ENCODE data around the gene RBPMS2. TPM values are rescaled to one million over a fixed set of nuclear protein-coding genes. Genes with fewer than 3 reads are reported as not detected.

RBPMS2 gene
- total RNA-seq, 1 experiment from 2014 or later = not detected

- Histone ChIP-seq H3K27me3 (ENCODE audit: low read length) (no peaks in the 10 kb centered on the region), H2AFZ (ENCODE audit: low read length) (no peak overlapping the region), H3K9me2 (replicated peaks; ENCODE audit: insufficient read depth, low read length) (no peaks in the 10 kb centered on the region), H3K9ac (ENCODE audit: low read length) (no peak overlapping the region), H3K9me3 (ENCODE audit: low read length) (no peaks in the 10 kb centered on the region), H4K20me1 (ENCODE audit: insufficient read depth, low read depth, low read length) (no peaks in the 10 kb centered on the region), H3K27ac (ENCODE audit: low read length) (no peak overlapping the region), H3K79me2 (ENCODE audit: low read length) (no peaks in the 10 kb centered on the region), H3K36me3 (ENCODE audit: insufficient read depth, low read length) (no peaks in the 10 kb centered on the region), H3K4me2 (ENCODE audit: low read depth, low read length, poor library complexity, severe bottlenecking) (no peak overlapping the region), H3K4me1 (ENCODE audit: low read length) (no peaks in the 10 kb centered on the region), H3K4me3 (ENCODE audit: low read length) (no peak overlapping the region)
- no peak for DNase-seq
Observed at GRCh38 chr15:64779630-64780029, 4.2 kb upstream of the RBPMS2 start.

GRCh38 chr15:64779024-64779423, 3.6 kb upstream of the RBPMS2 start:
- H3K9ac ChIP-seq (ENCODE audit: low read length) = no peak overlapping the region
- no peak overlapping the region for H3K4me2 ChIP-seq (ENCODE audit: low read depth, low read length, poor library complexity, severe bottlenecking)
- no peaks in the 10 kb centered on the region for H3K27me3 ChIP-seq (ENCODE audit: low read length)
- H3K4me3 ChIP-seq (ENCODE audit: low read length) = no peak overlapping the region
- no peak overlapping the region for H2AFZ ChIP-seq (ENCODE audit: low read length)
- H3K36me3 ChIP-seq (ENCODE audit: insufficient read depth, low read length) = no peaks in the 10 kb centered on the region
- no peaks in the 10 kb centered on the region for H3K79me2 ChIP-seq (ENCODE audit: low read length)
- H3K9me3 ChIP-seq (ENCODE audit: low read length) = no peaks in the 10 kb centered on the region
- no peaks in the 10 kb centered on the region for H3K9me2 ChIP-seq (replicated peaks; ENCODE audit: insufficient read depth, low read length)
- no peaks in the 10 kb centered on the region for H4K20me1 ChIP-seq (ENCODE audit: insufficient read depth, low read depth, low read length)
- H3K4me1 ChIP-seq (ENCODE audit: low read length) = no peaks in the 10 kb centered on the region
- DNase-seq = no peak
- no peak overlapping the region for H3K27ac ChIP-seq (ENCODE audit: low read length)

GRCh38 chr15:64776402-64776786, 1.0 kb upstream of the RBPMS2 start:
- Histone ChIP-seq H3K27ac (ENCODE audit: low read length) (no peak overlapping the region), H3K27me3 (ENCODE audit: low read length) (no peaks in the 10 kb centered on the region), H3K9ac (ENCODE audit: low read length) (no peak overlapping the region), H3K9me2 (replicated peaks; ENCODE audit: insufficient read depth, low read length) (no peaks in the 10 kb centered on the region), H2AFZ (ENCODE audit: low read length) (no peak overlapping the region), H3K4me1 (ENCODE audit: low read length) (no peaks in the 10 kb centered on the region), H3K4me3 (ENCODE audit: low read length) (no peak overlapping the region), H3K79me2 (ENCODE audit: low read length) (no peaks in the 10 kb centered on the region), H4K20me1 (ENCODE audit: insufficient read depth, low read depth, low read length) (no peaks in the 10 kb centered on the region), H3K4me2 (ENCODE audit: low read depth, low read length, poor library complexity, severe bottlenecking) (no peak overlapping the region), H3K36me3 (ENCODE audit: insufficient read depth, low read length) (no peaks in the 10 kb centered on the region), H3K9me3 (ENCODE audit: low read length) (no peaks in the 10 kb centered on the region)
- DNase-seq = no peak

GRCh38 chr15:64774629-64775493, 528 bp downstream of the RBPMS2 start:
- Histone ChIP-seq H4K20me1 (ENCODE audit: insufficient read depth, low read depth, low read length) (no peaks in the 10 kb centered on the region), H2AFZ (ENCODE audit: low read length) (no peak overlapping the region), H3K79me2 (ENCODE audit: low read length) (no peaks in the 10 kb centered on the region), H3K36me3 (ENCODE audit: insufficient read depth, low read length) (no peaks in the 10 kb centered on the region), H3K9me2 (replicated peaks; ENCODE audit: insufficient read depth, low read length) (no peaks in the 10 kb centered on the region), H3K27ac (ENCODE audit: low read length) (no peak overlapping the region), H3K27me3 (ENCODE audit: low read length) (no peaks in the 10 kb centered on the region), H3K9ac (ENCODE audit: low read length) (no peak overlapping the region), H3K4me1 (ENCODE audit: low read length) (no peaks in the 10 kb centered on the region), H3K4me3 (ENCODE audit: low read length) (no peak overlapping the region), H3K4me2 (ENCODE audit: low read depth, low read length, poor library complexity, severe bottlenecking) (no peak overlapping the region), H3K9me3 (ENCODE audit: low read length) (no peaks in the 10 kb centered on the region)
- no peak for DNase-seq

GRCh38 chr15:64774037-64774628, 1.3 kb downstream of the RBPMS2 start:
- no peak for DNase-seq
- Histone ChIP-seq H3K79me2 (ENCODE audit: low read length) (no peaks in the 10 kb centered on the region), H3K27me3 (ENCODE audit: low read length) (no peaks in the 10 kb centered on the region), H3K4me3 (ENCODE audit: low read length) (no peak overlapping the region), H3K27ac (ENCODE audit: low read length) (no peak overlapping the region), H3K4me1 (ENCODE audit: low read length) (no peaks in the 10 kb centered on the region), H3K9ac (ENCODE audit: low read length) (no peak overlapping the region), H3K4me2 (ENCODE audit: low read depth, low read length, poor library complexity, severe bottlenecking) (no peak overlapping the region), H4K20me1 (ENCODE audit: insufficient read depth, low read depth, low read length) (no peaks in the 10 kb centered on the region), H2AFZ (ENCODE audit: low read length) (no peak overlapping the region), H3K9me2 (replicated peaks; ENCODE audit: insufficient read depth, low read length) (no peaks in the 10 kb centered on the region), H3K9me3 (ENCODE audit: low read length) (no peaks in the 10 kb centered on the region), H3K36me3 (ENCODE audit: insufficient read depth, low read length) (no peaks in the 10 kb centered on the region)

GRCh38 chr15:64773606-64774005, 1.8 kb downstream of the RBPMS2 start:
- no peaks in the 10 kb centered on the region for H3K79me2 ChIP-seq (ENCODE audit: low read length)

GRCh38 chr15:64772964-64773363, 2.4 kb downstream of the RBPMS2 start:
- Histone ChIP-seq H3K27ac (ENCODE audit: low read length) (no peak overlapping the region), H2AFZ (ENCODE audit: low read length) (no peak overlapping the region), H3K4me3 (ENCODE audit: low read length) (no peak overlapping the region), H3K36me3 (ENCODE audit: insufficient read depth, low read length) (no peaks in the 10 kb centered on the region), H3K9ac (ENCODE audit: low read length) (no peak overlapping the region), H3K9me2 (replicated peaks; ENCODE audit: insufficient read depth, low read length) (no peaks in the 10 kb centered on the region), H3K9me3 (ENCODE audit: low read length) (no peaks in the 10 kb centered on the region), H4K20me1 (ENCODE audit: insufficient read depth, low read depth, low read length) (no peaks in the 10 kb centered on the region), H3K79me2 (ENCODE audit: low read length) (no peaks in the 10 kb centered on the region), H3K27me3 (ENCODE audit: low read length) (no peaks in the 10 kb centered on the region), H3K4me2 (ENCODE audit: low read depth, low read length, poor library complexity, severe bottlenecking) (no peak overlapping the region), H3K4me1 (ENCODE audit: low read length) (no peaks in the 10 kb centered on the region)
- DNase-seq = no peak

More at GRCh38 chr15:64773606-64774005, 1.8 kb downstream of the RBPMS2 start:
- no peaks in the 10 kb centered on the region for H3K27me3 ChIP-seq (ENCODE audit: low read length)
- no peak overlapping the region for H2AFZ ChIP-seq (ENCODE audit: low read length)
- no peaks in the 10 kb centered on the region for H3K9me3 ChIP-seq (ENCODE audit: low read length)
- no peaks in the 10 kb centered on the region for H3K9me2 ChIP-seq (replicated peaks; ENCODE audit: insufficient read depth, low read length)
- no peak for DNase-seq
- no peaks in the 10 kb centered on the region for H4K20me1 ChIP-seq (ENCODE audit: insufficient read depth, low read depth, low read length)
- no peak overlapping the region for H3K9ac ChIP-seq (ENCODE audit: low read length)
- H3K36me3 ChIP-seq (ENCODE audit: insufficient read depth, low read length) = no peaks in the 10 kb centered on the region
- H3K4me1 ChIP-seq (ENCODE audit: low read length) = no peaks in the 10 kb centered on the region
- no peak overlapping the region for H3K4me3 ChIP-seq (ENCODE audit: low read length)
- no peak overlapping the region for H3K27ac ChIP-seq (ENCODE audit: low read length)
- no peak overlapping the region for H3K4me2 ChIP-seq (ENCODE audit: low read depth, low read length, poor library complexity, severe bottlenecking)

GRCh38 chr15:64772488-64772887, 2.9 kb downstream of the RBPMS2 start:
- DNase-seq = no peak
- no peak overlapping the region for H3K4me3 ChIP-seq (ENCODE audit: low read length)
- no peaks in the 10 kb centered on the region for H3K36me3 ChIP-seq (ENCODE audit: insufficient read depth, low read length)
- no peak overlapping the region for H3K27ac ChIP-seq (ENCODE audit: low read length)
- H3K4me1 ChIP-seq (ENCODE audit: low read length) = no peaks in the 10 kb centered on the region
- H3K27me3 ChIP-seq (ENCODE audit: low read length) = no peaks in the 10 kb centered on the region
- no peaks in the 10 kb centered on the region for H4K20me1 ChIP-seq (ENCODE audit: insufficient read depth, low read depth, low read length)
- no peaks in the 10 kb centered on the region for H3K9me3 ChIP-seq (ENCODE audit: low read length)
- no peak overlapping the region for H2AFZ ChIP-seq (ENCODE audit: low read length)
- H3K9ac ChIP-seq (ENCODE audit: low read length) = no peak overlapping the region
- H3K4me2 ChIP-seq (ENCODE audit: low read depth, low read length, poor library complexity, severe bottlenecking) = no peak overlapping the region
- no peaks in the 10 kb centered on the region for H3K9me2 ChIP-seq (replicated peaks; ENCODE audit: insufficient read depth, low read length)
- H3K79me2 ChIP-seq (ENCODE audit: low read length) = no peaks in the 10 kb centered on the region

Data from Karpas-422 (cell line).